Inferior parietal cortex (tissue), 1 donor: ENCODE measurements around the gene FAM76A.
"Not testable (repeated sequence)": the region's sequence is repeated elsewhere in the genome, so short reads cannot be mapped to it uniquely, and the experiment has no call there.

Source experiments
- DNase-seq: peaks from one replicate; pipeline ENCODE4 v3.0.0-alpha.2; 2016; ENCODE audit errors: extremely low spot score

The FAM76A gene

DNA sequence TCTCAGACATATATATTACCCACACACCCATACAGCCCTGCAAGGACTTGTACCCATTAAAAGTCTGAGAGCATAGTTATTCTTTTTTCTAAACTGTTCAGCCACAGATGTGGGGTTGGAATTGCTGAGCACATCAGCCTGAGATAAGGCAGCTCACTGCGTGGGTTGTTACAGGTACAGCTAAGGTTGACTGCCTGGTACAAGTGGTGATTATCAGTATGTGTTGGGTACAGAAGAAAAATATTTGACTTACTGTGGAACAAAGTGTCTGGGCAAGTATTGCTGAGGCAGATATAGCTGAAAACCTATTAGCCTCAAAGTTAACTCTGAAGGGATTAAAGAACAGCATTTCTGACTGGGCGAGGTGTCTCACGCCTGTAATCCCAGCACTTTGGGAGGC, 52.3 kb downstream of the FAM76A start:
- no peak for DNase-seq

DNA sequence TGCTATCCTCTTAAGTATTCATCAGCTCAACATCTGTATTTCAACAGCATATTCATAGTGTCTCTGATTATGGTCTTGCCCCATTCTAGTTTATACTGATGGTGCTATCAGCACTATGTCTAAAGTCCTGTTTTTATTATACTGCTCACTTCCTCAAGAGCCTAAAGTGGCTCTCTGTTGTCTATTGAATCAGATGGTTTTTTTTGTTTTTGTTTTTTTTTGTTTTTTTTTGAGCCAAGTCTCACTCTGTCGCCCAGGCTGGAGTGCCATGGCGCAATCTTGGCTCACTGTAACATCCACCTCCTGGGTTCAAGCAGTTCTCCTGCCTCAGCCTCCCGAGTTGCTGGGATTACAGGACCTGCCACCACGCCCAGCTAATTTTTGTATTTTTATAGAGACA, 53.4 kb downstream of the FAM76A start:
- no peak for DNase-seq

DNA sequence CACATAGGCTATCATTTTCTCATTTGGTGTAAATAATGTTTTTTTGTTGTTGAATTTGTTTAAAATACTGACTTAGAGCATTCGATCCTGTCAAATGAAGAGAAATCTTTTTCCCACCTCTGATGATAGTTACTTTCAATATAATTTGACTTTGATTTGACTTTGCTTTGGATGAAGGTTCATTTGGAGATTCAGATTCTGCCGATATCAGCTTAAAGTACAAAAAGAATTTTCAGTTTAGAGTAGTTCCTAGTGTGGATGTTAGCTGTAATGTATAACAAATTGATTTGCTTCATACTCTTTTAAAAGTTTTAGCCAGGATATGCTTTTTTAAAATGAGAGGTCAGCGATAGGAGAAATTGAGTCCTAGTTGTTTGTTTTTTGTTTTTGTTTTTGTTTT, 57.2 kb downstream of the FAM76A start:
- no peak for DNase-seq

DNA sequence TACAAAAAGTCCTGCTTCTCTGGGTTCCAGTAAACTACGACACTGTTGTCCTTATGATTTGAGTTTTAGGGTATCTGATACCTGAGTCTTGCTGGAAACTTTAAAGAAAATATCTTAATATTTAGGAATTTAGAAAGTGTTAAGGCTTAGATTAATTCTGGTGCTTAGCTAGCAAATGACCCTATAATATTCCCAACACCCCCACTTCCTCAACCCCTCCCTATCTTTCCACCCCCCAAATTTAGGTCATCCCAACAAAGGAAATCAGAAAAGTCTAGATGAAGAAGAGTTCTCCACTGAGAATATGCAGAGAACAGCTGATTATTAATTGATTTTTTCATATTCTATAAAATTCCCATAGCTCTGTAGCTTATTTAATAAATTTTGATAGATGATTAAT, 58.9 kb downstream of the FAM76A start:
- DNase-seq = no peak

DNA sequence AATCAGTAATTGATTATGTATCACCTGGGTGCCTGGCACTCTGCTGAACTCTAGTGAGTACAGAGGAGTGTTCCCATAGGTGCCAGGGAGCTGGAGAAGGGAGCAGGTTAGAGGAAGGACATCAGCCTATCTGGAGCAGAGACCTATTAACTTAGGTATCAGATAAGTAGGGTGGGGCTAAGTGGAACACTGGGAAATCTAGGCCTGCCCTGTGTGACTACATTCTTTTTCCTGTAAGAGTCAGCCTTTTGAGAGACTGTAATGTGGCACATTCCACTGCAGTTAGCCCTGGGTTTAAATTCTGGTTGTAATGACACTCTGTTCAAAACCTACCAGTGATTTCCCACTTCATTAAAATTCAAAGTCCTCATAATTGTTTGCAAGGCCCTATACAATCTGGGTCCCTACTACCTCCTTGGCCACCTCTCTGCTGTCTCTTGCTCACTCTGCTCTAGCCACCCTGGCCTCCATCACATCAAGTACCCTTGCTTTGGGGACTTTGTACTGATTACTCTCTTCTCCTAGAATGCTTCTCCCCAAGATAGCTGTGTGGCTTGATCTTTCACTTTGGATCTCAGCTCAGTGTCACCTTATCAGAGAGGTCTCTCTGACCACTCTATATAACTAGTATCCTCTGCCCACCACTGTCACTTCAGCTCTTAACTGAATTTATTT, 60.2 kb downstream of the FAM76A start:
- no peak for DNase-seq

DNA sequence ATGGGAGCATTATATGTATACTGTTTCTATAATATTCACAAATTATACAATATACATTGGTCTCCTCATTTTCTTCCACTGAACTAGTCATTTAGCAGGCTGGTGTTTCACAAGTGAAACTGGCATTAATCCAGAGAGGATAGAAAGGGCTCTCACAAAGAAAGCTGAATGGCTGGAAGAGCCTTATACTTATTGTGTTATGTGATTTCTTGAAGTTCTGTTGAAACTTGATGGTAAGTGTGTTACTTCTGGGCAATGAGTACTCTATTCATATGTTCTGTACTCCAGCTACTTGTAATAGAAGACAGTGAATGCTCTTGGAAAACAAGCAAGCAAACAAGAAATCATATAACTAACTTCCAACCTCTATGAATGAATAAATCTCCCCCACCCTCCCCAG, 62.1 kb downstream of the FAM76A start:
- no peak for DNase-seq

DNA sequence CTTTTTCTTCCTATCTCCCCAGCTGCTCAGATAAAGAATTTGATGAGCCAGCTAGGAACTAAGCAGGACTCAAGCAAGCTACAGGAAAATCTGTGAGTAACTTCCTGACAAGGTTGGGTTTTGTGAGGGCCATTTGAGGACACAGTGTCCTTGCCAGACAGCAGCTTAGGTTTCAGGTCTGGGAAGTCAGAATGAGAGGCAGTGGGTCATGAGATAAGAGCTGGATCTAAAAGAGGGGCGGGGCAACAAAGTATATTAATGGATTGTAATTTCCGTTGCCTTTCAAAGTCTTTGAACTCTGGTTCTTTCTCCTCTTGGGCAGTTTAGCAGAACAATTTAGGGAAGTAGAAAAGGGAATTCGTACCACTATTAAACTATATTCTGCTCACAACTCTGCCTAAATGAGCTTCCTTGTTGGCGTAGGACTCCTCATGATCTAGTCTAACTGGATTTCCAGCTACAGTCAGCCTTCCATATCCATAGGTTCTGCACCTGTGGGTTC, 63.8 kb downstream of the FAM76A start:
- no peak for DNase-seq

DNA sequence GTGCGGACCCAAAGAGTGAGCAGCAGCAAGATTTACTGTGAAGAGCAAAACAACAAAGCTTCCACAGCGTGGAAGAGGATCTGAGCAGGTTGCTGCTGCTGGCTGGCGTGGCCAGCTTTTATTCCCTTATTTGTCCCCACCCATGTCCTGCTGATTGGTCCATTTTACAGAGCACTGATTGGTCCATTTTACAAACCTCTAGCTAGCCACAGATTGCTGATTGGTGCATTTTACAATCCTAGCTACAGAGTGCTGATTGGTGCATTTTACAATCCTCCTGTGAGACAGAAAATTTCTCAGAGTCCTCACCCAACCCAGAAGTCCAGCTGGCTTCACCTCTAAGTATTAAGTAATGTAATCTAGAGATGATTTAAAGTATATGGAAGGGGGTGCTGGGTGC, 64.5 kb downstream of the FAM76A start:
- DNase-seq = not testable (repeated sequence)

DNA sequence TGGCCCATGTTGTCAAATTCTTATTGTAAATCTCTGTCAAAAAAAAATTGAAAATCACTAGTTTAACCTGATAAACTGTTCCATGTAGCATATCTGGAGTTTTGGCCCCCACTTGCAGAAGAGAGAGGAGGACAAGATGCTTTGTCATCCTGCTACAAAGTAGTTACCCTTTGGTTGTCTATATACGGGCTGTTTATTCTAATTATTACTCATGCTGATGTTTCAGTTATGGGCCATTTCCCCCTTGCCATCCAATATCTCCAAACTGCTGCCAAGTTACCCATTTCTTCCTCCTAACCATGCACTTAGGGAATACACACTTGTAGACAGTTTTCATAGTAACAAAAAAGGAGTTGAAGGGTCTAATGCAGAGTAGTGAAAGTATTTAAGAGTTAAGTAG, 69.8 kb downstream of the FAM76A start:
- DNase-seq = no peak

DNA sequence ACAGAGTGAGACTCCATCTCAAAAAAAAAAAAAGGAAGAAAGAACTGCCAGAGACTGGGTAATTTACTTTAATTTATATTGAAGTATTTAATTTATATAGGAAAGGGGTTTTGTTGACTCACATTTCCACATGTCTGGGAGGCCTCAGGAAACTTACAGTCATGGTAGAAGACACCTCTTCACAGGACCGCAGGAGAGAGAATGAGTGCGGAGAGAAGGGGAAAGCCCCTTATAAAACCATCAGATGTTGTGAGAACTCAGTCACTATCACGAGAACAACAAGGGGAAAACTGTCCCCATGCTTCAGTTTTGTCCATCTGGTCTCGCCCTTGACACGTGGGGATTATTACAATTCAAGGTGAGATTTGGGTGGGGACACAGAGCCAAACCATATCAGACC, 79.0 kb downstream of the FAM76A start:
- DNase-seq = no peak

DNA sequence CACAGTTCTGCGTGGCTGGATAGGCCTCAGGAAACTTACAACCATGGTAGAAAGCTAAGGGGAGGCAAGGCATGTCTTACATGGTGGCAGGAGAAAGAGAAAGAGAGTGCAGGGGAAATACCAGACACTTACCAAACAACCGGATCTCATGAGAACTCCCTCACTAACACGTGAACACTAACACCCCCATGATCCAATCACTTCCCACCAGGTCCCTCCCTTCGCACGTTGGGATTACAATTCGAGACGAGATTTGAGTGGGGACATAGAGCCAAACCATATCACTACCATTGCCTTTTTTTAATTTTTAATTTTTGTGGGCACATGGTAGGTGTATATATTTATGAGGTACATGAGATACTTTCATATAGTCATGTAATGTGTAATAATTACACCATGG, 81.0 kb downstream of the FAM76A start:
- no peak for DNase-seq

DNA sequence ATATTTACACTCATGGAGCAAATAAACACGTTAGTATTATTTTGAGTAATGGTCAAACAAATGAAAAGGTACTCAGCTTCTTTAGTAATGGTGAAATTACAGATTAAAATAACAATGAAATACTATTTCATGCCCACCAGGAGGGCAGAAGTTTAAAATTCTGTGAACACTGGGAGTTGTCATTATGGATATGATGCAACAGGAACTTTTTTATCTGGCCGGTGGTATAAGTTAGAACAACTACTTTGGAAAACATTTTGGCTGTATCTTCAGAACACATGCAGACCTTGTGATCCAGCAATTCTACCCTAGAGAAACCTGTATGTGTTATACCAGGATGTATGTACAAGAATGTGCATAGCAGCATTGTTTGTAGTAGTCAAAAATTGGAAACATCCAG, 81.6 kb downstream of the FAM76A start:
- no peak for DNase-seq

DNA sequence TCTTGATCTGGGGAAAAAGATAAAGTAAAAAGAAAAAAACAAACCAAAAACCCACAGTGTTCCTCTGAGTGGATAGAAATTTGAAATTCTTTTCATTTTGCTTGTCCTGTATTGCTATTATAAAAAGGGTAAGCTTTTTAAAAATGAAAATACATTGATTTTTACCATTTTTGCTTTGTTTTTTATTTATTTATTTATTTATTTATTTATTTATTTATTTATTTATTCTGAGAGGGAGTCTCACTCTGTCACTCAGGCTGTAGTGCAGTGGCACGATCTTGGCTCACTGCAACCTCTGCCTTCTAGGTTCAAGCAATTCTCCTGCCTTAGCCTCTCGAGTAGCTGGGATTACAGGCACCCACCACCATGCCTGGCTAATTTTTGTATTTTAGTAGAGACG, 82.4 kb downstream of the FAM76A start:
- not testable (repeated sequence) for DNase-seq

DNA sequence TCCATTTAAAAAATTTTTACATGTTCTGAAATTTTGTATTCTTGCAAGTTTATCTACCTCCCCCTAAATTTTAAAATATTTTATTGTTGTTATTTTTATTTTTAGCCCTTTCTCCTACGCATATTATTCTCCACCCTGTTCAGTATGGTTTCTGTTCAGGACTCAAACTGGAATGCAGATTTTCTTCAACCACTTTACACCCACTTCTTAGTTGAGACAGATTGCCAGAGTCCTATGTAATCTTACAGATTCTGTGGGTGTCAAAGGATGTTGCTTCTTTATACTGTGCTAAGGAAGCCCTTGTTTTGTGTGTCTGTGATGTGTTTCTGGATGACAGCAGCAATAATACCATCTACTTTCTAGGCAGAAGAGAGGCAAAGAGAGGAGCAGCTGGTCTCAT, 84.1 kb downstream of the FAM76A start:
- no peak for DNase-seq

DNA sequence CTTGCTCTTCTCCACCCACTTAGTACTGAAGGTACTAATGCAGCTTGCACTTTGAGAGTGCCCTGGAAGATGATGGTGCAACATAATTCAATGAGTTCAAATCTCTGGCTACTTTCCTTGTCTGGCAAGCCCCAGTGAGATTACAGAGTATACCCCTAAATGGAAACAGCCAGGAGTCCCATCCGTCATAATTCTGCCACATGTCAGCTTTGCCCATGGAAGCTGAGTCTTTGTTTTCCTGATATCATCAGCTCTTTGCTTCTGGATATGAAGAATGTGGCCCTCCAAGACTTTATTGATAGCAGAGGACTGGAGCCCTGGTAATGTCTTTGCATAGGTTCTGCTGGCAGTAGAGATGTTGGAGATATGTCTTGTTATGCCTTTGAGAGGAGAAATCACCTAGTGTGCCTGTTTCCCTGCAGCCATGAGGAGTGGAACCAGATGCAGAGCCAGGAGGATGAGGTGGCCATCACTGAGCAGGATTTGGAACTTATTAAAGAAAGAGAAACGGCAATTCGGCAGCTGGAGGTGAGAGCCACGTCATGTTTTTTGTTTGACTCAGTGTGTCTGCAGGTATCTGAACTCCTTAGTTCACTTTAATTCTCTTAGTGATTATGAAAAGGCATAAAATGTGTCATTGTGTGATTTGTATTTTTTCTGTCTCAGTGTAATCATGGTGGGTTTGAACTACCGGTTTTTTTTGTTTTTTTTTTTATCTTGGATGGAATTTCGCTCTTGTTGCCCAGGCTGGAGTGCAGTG, 86.2 kb downstream of the FAM76A start:
- DNase-seq = no peak
